Measurements from ENCODE around the gene DGKZ. TPM values are rescaled to one million over a fixed set of nuclear protein-coding genes. Genes with fewer than 3 reads are reported as not detected.
A peak's percentile ranks its signal among the peaks of the same experiment; 100 is the strongest.

DGKZ gene
- total RNA-seq, 4 donors from 2014 or later = 104 to 270 (median 200) TPM

- peaks cover 0 to 68% (median 24%) of the 10 kb centered on the region in 4 donors for H3K4me1 ChIP-seq
- no peaks in the 10 kb centered on the region for H3K36me3 ChIP-seq
- TF ChIP-seq POLR2A (IDR thresholded peaks at IDR 0.05) = no peak
- no peak for TF ChIP-seq CTCF (IDR thresholded peaks at IDR 0.05)
- no peak overlapping the region for H3K27ac ChIP-seq
- no peaks in the 10 kb centered on the region for H3K9me3 ChIP-seq
- DNase-seq = no peak
- H3K27me3 ChIP-seq = peaks cover 0 to 25% of the 10 kb centered on the region in 2 donors
- no peak overlapping the region for H3K4me3 ChIP-seq
These were observed 39.4 kb downstream of the DGKZ start for GRCh38 chr11:46386674-46387073.

- DNase-seq = no peak
- TF ChIP-seq POLR2A (IDR thresholded peaks at IDR 0.05) (no peak), CTCF (IDR thresholded peaks at IDR 0.05) (no peak)
- no peak overlapping the region for H3K4me3 ChIP-seq
These were observed 40.2 kb downstream of the DGKZ start for GRCh38 chr11:46387456-46387855.

DNA sequence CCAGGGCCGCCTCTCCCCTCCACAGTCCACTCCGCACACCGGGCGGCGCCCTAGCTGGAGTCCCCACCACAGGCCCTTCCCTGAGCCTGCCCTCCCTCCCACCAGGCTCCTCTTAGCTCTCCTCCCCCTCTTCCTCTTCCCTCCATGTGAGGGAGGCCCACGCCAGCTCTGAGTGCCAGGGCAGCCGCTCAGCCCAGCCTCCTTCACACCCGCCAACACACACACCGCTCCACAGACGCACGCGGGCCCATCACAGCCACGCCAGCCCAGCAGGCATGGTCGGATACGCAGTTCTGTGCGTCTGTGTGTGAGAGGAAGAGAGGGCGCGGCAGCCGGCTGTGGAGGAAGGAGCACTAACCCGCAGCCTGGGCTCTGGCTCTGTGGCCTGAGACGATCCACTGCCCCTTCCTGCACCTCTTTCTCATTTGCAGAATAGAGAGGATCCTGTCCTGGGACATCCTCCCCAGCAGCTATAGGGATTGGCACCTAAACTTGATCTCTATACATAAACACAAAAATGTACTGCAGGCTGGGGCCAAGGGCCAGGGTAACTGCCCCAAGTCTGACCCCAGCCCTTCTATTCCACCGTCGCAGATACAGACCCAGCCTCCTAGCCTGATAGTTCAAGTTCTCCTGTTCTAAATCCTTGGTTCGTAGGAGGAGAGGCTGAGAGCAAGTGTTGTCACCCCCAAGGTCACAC, 40.8 kb downstream of the DGKZ start:
- Histone ChIP-seq H3K4me3 (no peak overlapping the region), H3K9me3 (no peaks in the 10 kb centered on the region), H3K36me3 (no peaks in the 10 kb centered on the region), H3K27ac (no peak overlapping the region), H3K4me1 (peaks cover 0 to 68% (median 24%) of the 10 kb centered on the region in 4 donors), H3K27me3 (peaks cover 0 to 32% of the 10 kb centered on the region in 2 donors)
- TF ChIP-seq CTCF (IDR thresholded peaks at IDR 0.05) = no peak
- no peak for TF ChIP-seq POLR2A (IDR thresholded peaks at IDR 0.05)
- DNase-seq = no peak

More at GRCh38 chr11:46387456-46387855, 40.2 kb downstream of the DGKZ start:
- H3K36me3 ChIP-seq = no peaks in the 10 kb centered on the region
- H3K27ac ChIP-seq = no peak overlapping the region
- no peaks in the 10 kb centered on the region for H3K9me3 ChIP-seq
- H3K27me3 ChIP-seq = peaks cover 0 to 32% of the 10 kb centered on the region in 2 donors
- H3K4me1 ChIP-seq = peaks cover 0 to 68% (median 21%) of the 10 kb centered on the region in 4 donors

GRCh38 chr11:46388619-46389449, 41.6 kb downstream of the DGKZ start:
- Histone ChIP-seq H3K27me3 (peaks cover 0 to 32% of the 10 kb centered on the region in 2 donors), H3K36me3 (no peaks in the 10 kb centered on the region), H3K4me3 (peak overlapping the region in 1 of 4 donors; percentile 55), H3K9me3 (no peaks in the 10 kb centered on the region), H3K4me1 (peaks cover 0 to 63% (median 24%) of the 10 kb centered on the region in 4 donors), H3K27ac (no peak overlapping the region)
- DNase-seq = peak in 1 of 3 donors; percentile 40
- TF ChIP-seq POLR2A (IDR thresholded peaks at IDR 0.05) (no peak), CTCF (IDR thresholded peaks at IDR 0.05) (no peak)

DNA sequence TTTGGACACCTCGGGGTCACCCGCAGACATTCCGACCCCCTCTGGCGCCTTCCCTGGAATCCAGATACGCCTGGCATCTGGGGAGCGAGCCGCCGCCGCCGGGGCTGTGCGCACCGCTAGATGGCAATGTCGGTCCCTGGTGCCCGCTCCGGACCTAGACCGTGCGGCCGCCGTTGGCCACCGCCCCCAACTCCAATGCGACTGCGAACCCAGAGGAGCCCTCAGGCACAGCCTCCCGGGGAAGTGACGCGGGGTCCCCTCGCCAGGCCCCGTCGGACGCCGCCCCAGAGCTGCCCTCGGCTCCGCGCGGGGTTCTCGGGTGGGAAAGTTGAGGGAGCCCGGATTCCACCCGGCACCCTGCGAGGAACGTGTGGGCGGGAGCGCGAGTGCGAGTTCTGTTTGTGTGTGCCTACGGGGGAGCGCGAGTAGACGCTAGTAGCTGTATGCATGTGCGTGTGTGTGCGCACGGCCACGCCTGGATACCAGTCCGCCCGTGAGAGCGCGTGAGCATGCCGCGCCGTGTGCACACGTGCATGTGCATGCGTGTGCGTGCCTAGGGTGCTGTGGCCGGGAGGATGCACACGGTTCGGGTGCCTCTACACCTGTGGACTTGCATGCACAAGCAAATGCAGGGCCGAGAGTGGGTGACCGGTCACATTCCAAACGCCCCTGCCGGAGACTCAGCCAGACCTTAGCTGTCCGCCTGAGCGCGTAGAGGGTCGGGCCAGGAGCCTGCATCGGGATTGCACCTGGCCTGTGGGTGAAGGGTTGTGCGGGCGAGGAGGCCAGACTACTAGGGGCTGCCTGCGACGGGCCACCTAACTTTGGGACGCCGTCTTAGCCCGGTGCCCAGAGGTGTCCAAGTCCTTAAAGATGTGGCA, 42.4 kb downstream of the DGKZ start:
- Histone ChIP-seq H3K27me3 (peaks cover 0 to 32% of the 10 kb centered on the region in 2 donors), H3K36me3 (no peaks in the 10 kb centered on the region), H3K4me3 (peak overlapping the region in 3 of 4 donors; percentile 37 to 63 (median 51)), H3K9me3 (no peaks in the 10 kb centered on the region), H3K4me1 (peaks cover 0 to 56% (median 24%) of the 10 kb centered on the region in 4 donors), H3K27ac (no peak overlapping the region)
- DNase-seq = peak in 2 of 3 donors; percentile 72 to 85
- TF ChIP-seq POLR2A (IDR thresholded peaks at IDR 0.05) (no peak), CTCF (IDR thresholded peaks at IDR 0.05) (peak in 5 of 6 experiments; percentile 24 to 85 (median 75))

Data from Peyer's patch (tissue), 4 donors.